ENCODE measurements around the gene EMCN.
"Not testable (repeated sequence)": the region's sequence is repeated elsewhere in the genome, so short reads cannot be mapped to it uniquely, and the experiment has no call there.

The EMCN gene

GRCh38 chr4:100517864-100518341 is at the start of gene EMCN:
EMCN (minus strand) TSS chr4:100518022; CDS start chr4:100517914, 108 bp downstream.
- no peak for DNase-seq (ENCODE audit: low read depth in 2 of 2)

- no peak for DNase-seq (ENCODE audit: low read depth in 2 of 2)
These were observed 48.6 kb upstream of the EMCN start for GRCh38 chr4:100566396-100566795.

GRCh38 chr4:100557306-100557705 is 39.5 kb upstream of the EMCN start:
- DNase-seq (ENCODE audit: low read depth in 2 of 2) = no peak

GRCh38 chr4:100555611-100556337 is 38.0 kb upstream of the EMCN start:
- DNase-seq (ENCODE audit: low read depth in 2 of 2) = no peak

- DNase-seq (ENCODE audit: low read depth in 2 of 2) = no peak
These were observed 30.4 kb upstream of the EMCN start for GRCh38 chr4:100548200-100548560.

- no peak for DNase-seq (ENCODE audit: low read depth in 2 of 2)
These were observed 29.8 kb upstream of the EMCN start for GRCh38 chr4:100547541-100548199.

- no peak for DNase-seq (ENCODE audit: low read depth in 2 of 2)
These were observed 27.6 kb upstream of the EMCN start for GRCh38 chr4:100545427-100545826.

GRCh38 chr4:100540131-100540530 is 22.3 kb upstream of the EMCN start:
- DNase-seq (ENCODE audit: low read depth in 2 of 2) = no peak

- DNase-seq (ENCODE audit: low read depth in 2 of 2) = no peak
These were observed 21.9 kb upstream of the EMCN start for GRCh38 chr4:100539706-100540105.

GRCh38 chr4:100533741-100534140 is 15.9 kb upstream of the EMCN start:
- DNase-seq (ENCODE audit: low read depth in 2 of 2) = no peak

GRCh38 chr4:100530161-100530560 is 12.3 kb upstream of the EMCN start:
- DNase-seq (ENCODE audit: low read depth in 2 of 2) = not testable (repeated sequence)

- no peak for DNase-seq (ENCODE audit: low read depth in 2 of 2)
These were observed 7.9 kb upstream of the EMCN start for GRCh38 chr4:100525686-100526085.

- DNase-seq (ENCODE audit: low read depth in 2 of 2) = no peak
These were observed 1.4 kb upstream of the EMCN start for GRCh38 chr4:100519205-100519604.

GRCh38 chr4:100516225-100516624 is 1.6 kb downstream of the EMCN start:
- no peak for DNase-seq (ENCODE audit: low read depth in 2 of 2)

- no peak for DNase-seq (ENCODE audit: low read depth in 2 of 2)
These were observed 5.9 kb downstream of the EMCN start for GRCh38 chr4:100511896-100512295.

GRCh38 chr4:100510551-100510950 is 7.3 kb downstream of the EMCN start:
- DNase-seq (ENCODE audit: low read depth in 2 of 2) = no peak

GRCh38 chr4:100509386-100509785 is 8.4 kb downstream of the EMCN start:
- DNase-seq (ENCODE audit: low read depth in 2 of 2) = no peak

- no peak for DNase-seq (ENCODE audit: low read depth in 2 of 2)
These were observed 9.1 kb downstream of the EMCN start for GRCh38 chr4:100508691-100509090.

- no peak for DNase-seq (ENCODE audit: low read depth in 2 of 2)
These were observed 13.5 kb downstream of the EMCN start for GRCh38 chr4:100504086-100504874.

- DNase-seq (ENCODE audit: low read depth in 2 of 2) = no peak
These were observed 20.0 kb downstream of the EMCN start for GRCh38 chr4:100497791-100498190.

- no peak for DNase-seq (ENCODE audit: low read depth in 2 of 2)
These were observed 22.7 kb downstream of the EMCN start for GRCh38 chr4:100495074-100495473.

- no peak for DNase-seq (ENCODE audit: low read depth in 2 of 2)
These were observed 23.7 kb downstream of the EMCN start for GRCh38 chr4:100494166-100494565.

GRCh38 chr4:100493756-100494155 is 24.1 kb downstream of the EMCN start:
- DNase-seq (ENCODE audit: low read depth in 2 of 2) = no peak

Measured in activated CD8-positive, alpha-beta memory T cell treated with anti-CD3 and anti-CD28 coated beads for 4 hours (primary cell).